ELR (cell line): Measurements from ENCODE around the gene CTNNA3.

Experiments used
- DNase-seq: peaks from one replicate; pipeline ENCODE4 v3.0.0-alpha.2; 2015; ENCODE audit warnings: low read depth

Gene CTNNA3

GRCh38 chr10:66805612-66806011 is 890.4 kb downstream of the CTNNA3 start:
- no peak for DNase-seq

- DNase-seq, result peak; percentile 38
Observed at GRCh38 chr10:66804962-66805361, 891.0 kb downstream of the CTNNA3 start.

- no peak for DNase-seq
Observed at GRCh38 chr10:66803174-66803573, 892.8 kb downstream of the CTNNA3 start.

GRCh38 chr10:66799474-66799873 is 896.5 kb downstream of the CTNNA3 start:
- peak; percentile 28 for DNase-seq

- DNase-seq, result no peak
Observed at GRCh38 chr10:66795866-66796265, 900.1 kb downstream of the CTNNA3 start.

- no peak for DNase-seq
Observed at GRCh38 chr10:66792441-66792840, 903.6 kb downstream of the CTNNA3 start.

- DNase-seq, result no peak
Observed at GRCh38 chr10:66788178-66788987, 907.6 kb downstream of the CTNNA3 start.

- no peak for DNase-seq
Observed at GRCh38 chr10:66786709-66787108, 909.3 kb downstream of the CTNNA3 start.

GRCh38 chr10:66784770-66785169 is 911.2 kb downstream of the CTNNA3 start:
- peak; percentile 15 for DNase-seq

- DNase-seq, result peak; percentile 69
Observed at GRCh38 chr10:66783316-66783715, 912.7 kb downstream of the CTNNA3 start.

- peak; percentile 66 for DNase-seq
Observed at GRCh38 chr10:66782776-66783175, 913.2 kb downstream of the CTNNA3 start.

GRCh38 chr10:66782144-66782543 is 913.9 kb downstream of the CTNNA3 start:
- no peak for DNase-seq

- no peak for DNase-seq
Observed at GRCh38 chr10:66780796-66781195, 915.2 kb downstream of the CTNNA3 start.

- no peak for DNase-seq
Observed at GRCh38 chr10:66778351-66778750, 917.6 kb downstream of the CTNNA3 start.

GRCh38 chr10:66777665-66778064 is 918.3 kb downstream of the CTNNA3 start:
- DNase-seq, result no peak

- DNase-seq, result no peak
Observed at GRCh38 chr10:66773472-66773817, 922.5 kb downstream of the CTNNA3 start.

- DNase-seq, result no peak
Observed at GRCh38 chr10:66772548-66773471, 923.2 kb downstream of the CTNNA3 start.

GRCh38 chr10:66767707-66768106 is 928.3 kb downstream of the CTNNA3 start:
- no peak for DNase-seq

- no peak for DNase-seq
Observed at GRCh38 chr10:66762218-66762729, 933.7 kb downstream of the CTNNA3 start.

GRCh38 chr10:66760941-66761340 is 935.1 kb downstream of the CTNNA3 start:
- no peak for DNase-seq

GRCh38 chr10:66755474-66755873 is 940.5 kb downstream of the CTNNA3 start:
- no peak for DNase-seq

GRCh38 chr10:66752714-66753113 is 943.3 kb downstream of the CTNNA3 start:
- DNase-seq, result peak; percentile 40

GRCh38 chr10:66748217-66748616 is 947.8 kb downstream of the CTNNA3 start:
- peak; percentile 19 for DNase-seq
